GM21360 (cell line): Measurements from ENCODE around the gene HOXD4.

Experiments
- ATAC-seq: cut with Tn5 transposase; IDR thresholded peaks from one replicate; pipeline ENCODE4 v1.9.1; 2021; ENCODE audit warnings: mild to moderate bottlenecking, moderate library complexity; ENCODE audit not compliant: unreplicated experiment

HOXD4 gene

GRCh38 chr2:176126929-176127773 lies 24.2 kb upstream of the HOXD4 start:
- ATAC-seq, result no peak

- ATAC-seq, result no peak
Observed at GRCh38 chr2:176127774-176128072, 23.6 kb upstream of the HOXD4 start.

- ATAC-seq, result no peak
Observed at GRCh38 chr2:176128172-176128981, 23.0 kb upstream of the HOXD4 start.

GRCh38 chr2:176128982-176129796 lies 22.2 kb upstream of the HOXD4 start, which contains the start of gene HOXD8:
Gene HOXD8, plus strand, starts transcription at chr2:176129705. Its CDS starts 662 bp downstream, at chr2:176130367.
- ATAC-seq, result no peak

- no peak for ATAC-seq
Observed at GRCh38 chr2:176129813-176130146, 21.6 kb upstream of the HOXD4 start.

GRCh38 chr2:176130147-176130956 lies 21.0 kb upstream of the HOXD4 start:
- no peak for ATAC-seq

- no peak for ATAC-seq
Observed at GRCh38 chr2:176130957-176131847, 20.1 kb upstream of the HOXD4 start.

GRCh38 chr2:176131848-176132158 lies 19.5 kb upstream of the HOXD4 start:
- ATAC-seq, result no peak

GRCh38 chr2:176132205-176133171 lies 18.9 kb upstream of the HOXD4 start:
- no peak for ATAC-seq

- ATAC-seq, result no peak
Observed at GRCh38 chr2:176133389-176133788, 18.0 kb upstream of the HOXD4 start.

GRCh38 chr2:176134035-176134434 lies 17.3 kb upstream of the HOXD4 start:
- ATAC-seq, result no peak

- ATAC-seq, result no peak
Observed at GRCh38 chr2:176135035-176135440, 16.3 kb upstream of the HOXD4 start.

- ATAC-seq, result no peak
Observed at GRCh38 chr2:176136374-176137251, 14.7 kb upstream of the HOXD4 start.

- no peak for ATAC-seq
Observed at GRCh38 chr2:176137252-176137580, 14.1 kb upstream of the HOXD4 start.

- no peak for ATAC-seq
Observed at GRCh38 chr2:176137906-176138305, 13.4 kb upstream of the HOXD4 start.

- ATAC-seq, result no peak
Observed at GRCh38 chr2:176138526-176138922, 12.8 kb upstream of the HOXD4 start.

GRCh38 chr2:176138923-176139660 lies 12.3 kb upstream of the HOXD4 start:
- ATAC-seq, result no peak
